ENCODE data around the gene SPATA31E1.

DNA sequence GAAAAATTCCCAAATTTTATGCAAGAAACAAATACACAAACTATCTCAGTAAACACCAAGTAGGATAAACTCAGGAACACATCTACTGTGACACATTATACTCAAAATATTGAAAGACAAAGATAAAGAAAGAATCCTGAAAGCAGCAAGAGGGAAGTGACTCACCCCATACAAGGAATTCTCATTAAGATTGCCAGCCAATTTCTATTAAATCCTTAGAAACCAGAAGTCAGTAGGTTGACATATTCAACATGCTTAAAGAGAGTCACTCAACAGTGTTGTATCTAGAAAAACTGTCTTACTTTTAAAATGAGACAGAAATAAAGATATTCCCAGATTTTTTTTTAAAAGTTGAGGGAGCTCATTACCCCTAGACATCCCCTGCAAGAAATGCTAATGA is 15.5 kb downstream of the SPATA31E1 start:
- TF ChIP-seq CTCF (IDR thresholded peaks at IDR 0.05) = no peak
- TF ChIP-seq EZH2 (IDR thresholded peaks at IDR 0.05; ENCODE audit: borderline replicate concordance, insufficient read depth, low read depth, low read length, poor library complexity, severe bottlenecking) = no peak

All from B cell (primary cell).